C4-2B (cell line): ENCODE data around the gene SLC27A2.
A peak's percentile ranks its signal among the peaks of the same experiment; 100 is the strongest.

Experiments used
- H3K27ac ChIP-seq: fragments of 450-650 bp; 2 replicates; pipeline ENCODE4 v1.5.1; 2017
- ZFX ChIP-seq: fragments of 450-650 bp; IDR thresholded peaks from 2 replicates; pipeline ENCODE4 v1.6.1; 2017
- TF ChIP-seq, protein P1 (sequence below): fragments of 450-650 bp; conservative IDR thresholded peaks from 2 replicates; pipeline ENCODE4 v1.5.1; 2017; ENCODE audit warnings: mild to moderate bottlenecking

Gene SLC27A2

DNA sequence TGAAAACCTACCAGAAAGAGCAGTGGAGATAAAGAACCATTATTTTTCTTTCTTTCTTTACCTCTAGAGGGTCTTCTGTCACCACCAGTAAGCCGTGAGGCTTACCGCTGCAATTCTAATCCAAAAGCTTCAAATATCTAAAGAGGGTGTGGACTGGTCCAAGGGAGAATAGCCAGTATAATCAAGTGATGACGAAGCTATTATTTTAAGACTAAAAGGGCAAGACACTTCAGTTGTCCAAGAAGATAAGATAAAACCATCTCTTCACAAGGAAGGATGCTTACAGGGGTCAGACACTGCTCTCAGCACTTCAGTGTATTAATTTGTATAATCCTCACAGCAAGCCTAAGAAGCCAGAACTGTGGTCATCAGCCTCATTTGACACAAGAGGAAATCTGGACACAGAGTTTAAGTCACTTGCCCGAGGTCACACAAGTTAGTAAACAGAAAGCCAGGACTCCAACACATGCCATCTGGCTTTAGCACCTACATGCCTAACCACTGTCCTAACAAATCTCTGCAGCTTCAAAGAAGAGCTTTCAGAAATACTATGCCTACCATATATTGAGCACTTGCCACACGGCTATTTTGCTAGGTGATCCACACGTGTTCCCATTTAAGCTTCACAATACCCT is 68.9 kb downstream of the SLC27A2 start:
- TF ChIP-seq, protein P1, sequence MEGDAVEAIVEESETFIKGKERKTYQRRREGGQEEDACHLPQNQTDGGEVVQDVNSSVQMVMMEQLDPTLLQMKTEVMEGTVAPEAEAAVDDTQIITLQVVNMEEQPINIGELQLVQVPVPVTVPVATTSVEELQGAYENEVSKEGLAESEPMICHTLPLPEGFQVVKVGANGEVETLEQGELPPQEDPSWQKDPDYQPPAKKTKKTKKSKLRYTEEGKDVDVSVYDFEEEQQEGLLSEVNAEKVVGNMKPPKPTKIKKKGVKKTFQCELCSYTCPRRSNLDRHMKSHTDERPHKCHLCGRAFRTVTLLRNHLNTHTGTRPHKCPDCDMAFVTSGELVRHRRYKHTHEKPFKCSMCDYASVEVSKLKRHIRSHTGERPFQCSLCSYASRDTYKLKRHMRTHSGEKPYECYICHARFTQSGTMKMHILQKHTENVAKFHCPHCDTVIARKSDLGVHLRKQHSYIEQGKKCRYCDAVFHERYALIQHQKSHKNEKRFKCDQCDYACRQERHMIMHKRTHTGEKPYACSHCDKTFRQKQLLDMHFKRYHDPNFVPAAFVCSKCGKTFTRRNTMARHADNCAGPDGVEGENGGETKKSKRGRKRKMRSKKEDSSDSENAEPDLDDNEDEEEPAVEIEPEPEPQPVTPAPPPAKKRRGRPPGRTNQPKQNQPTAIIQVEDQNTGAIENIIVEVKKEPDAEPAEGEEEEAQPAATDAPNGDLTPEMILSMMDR: no peak
- no peak for TF ChIP-seq ZFX
- H3K27ac ChIP-seq: no peak overlapping the region

DNA sequence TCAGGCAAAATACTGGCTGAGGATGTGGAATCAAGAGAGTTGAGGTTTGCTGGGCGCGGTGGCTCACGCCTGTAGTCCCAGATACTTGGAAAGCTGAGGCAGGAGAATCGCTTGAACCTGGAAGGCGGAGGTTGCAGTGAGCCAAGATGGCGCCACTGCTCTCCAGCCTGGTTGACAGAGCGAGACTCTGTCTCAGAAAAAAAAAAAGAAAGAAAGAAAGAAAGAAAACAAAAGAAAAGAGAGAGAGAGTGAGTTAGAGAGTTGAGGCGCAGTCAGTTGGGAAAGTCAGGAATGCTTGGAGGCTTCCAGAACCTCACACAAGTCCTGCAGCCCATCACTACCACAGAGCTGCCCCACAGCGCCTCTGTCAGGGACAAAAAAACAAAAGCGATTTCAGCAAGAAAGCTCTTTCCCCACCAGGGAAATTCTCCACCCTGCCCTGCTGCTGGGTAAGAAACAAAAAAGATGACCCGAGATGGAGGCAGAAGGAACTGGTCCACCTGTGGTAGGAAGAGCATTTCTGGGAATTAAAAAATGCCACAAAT is 69.7 kb downstream of the SLC27A2 start:
- no peak overlapping the region for H3K27ac ChIP-seq
- TF ChIP-seq ZFX: no peak
- TF ChIP-seq, protein P1: no peak

DNA sequence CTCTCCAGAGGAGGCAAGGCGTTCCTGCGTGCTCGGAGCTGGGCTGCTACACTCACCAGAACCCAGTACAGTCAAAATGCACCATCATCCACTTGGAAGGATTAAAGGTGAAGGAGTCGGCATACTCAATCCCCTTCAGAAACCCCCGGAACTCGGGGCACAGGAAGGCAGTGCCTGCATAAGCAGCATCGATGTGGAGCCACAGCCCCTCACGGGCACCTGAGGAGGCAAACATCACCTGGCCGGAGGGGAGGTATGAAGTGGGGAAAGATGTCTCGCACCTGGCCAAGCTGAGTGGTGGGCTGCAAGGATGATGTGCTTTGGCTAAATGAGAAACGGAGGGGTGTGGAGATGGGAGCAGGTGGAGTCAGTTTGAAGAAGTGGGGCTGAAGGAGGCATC is 70.6 kb downstream of the SLC27A2 start:
- TF ChIP-seq, protein P1: no peak
- TF ChIP-seq ZFX: no peak
- no peak overlapping the region for H3K27ac ChIP-seq

DNA sequence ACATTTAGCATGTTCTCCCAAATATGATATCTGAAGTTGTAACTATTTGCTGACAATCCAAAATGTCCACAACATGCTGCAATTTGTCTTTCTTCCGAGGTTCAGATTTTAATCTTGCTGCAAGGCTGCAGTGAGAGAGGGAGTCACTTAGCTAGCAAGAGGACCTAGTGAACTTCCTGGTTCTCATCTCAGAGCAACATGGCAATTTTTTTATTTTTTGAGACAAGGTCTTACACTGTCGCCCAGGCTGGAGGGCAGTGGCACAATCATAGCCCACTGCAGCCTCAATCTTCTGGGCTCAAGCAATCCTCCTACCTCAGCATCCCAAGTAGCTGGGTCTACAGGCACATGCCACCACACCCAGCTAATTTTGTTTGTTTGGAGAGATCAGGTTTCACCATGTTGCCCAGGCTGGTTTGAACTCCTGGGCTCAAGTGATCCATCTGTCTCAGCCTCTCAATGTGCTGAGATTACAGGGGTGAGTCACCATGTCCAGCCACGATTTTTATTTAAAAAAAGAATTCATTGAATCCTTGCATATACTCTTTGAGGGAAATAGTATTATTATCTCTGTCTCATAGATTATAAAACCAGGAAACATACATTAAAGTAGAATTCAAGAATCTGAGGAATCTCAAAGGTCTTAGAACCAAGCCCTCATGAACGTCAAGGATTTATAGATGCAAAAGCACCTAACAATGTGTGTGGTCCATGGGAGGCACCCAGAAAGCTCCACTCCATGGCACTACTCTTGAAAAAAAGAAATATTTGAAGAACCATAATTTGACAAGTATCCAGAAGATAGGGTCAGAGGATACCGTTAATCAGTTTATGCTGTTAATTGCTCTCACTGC is 74.4 kb downstream of the SLC27A2 start:
- peak overlapping the region; percentile 67; the same call in 1 of the 2 replicates for H3K27ac ChIP-seq
- TF ChIP-seq, protein P1: no peak
- no peak for TF ChIP-seq ZFX

DNA sequence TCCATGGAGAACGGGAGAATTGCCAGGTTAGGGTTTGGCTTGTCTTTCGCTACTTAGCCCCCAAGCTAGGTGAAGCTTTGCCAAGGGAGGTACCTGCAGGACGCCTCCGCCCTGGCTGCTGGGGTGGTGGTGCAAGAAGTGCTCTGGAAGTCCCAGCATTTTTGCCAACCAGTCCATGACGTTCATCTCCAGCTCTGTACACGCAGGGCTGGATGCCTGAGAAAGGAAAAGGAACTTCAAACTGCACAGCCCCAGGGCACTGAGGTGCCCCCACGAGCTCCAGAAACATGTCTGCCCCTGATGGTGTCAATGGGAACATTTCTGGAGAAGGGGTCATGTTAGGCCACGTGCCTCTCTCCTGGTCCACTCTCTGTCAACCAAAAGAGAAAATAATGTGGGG is 75.3 kb downstream of the SLC27A2 start:
- H3K27ac ChIP-seq: peak overlapping the region; percentile 67
- TF ChIP-seq, protein P1: no peak
- TF ChIP-seq ZFX: no peak

DNA sequence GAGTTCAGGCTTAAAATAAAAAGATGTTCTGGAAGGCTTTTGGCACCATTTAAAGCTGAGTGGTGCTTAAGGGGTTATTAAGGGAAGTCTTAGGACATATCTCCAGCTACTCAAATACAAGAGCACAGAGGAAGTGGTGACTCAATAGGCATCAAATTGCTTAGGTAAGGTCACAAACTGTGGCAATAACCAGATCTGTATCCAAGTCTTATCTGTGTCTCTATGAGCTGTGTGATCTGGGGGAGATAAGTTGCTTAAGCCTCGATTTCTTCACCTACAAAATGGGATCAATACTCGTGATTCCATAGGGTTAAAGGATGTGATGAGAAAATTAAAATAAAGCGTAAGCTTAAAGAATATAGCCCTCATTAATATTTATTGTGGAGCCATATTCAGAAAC is 75.9 kb downstream of the SLC27A2 start:
- TF ChIP-seq, protein P1: no peak
- TF ChIP-seq ZFX: no peak
- peak overlapping the region; percentile 71 for H3K27ac ChIP-seq

DNA sequence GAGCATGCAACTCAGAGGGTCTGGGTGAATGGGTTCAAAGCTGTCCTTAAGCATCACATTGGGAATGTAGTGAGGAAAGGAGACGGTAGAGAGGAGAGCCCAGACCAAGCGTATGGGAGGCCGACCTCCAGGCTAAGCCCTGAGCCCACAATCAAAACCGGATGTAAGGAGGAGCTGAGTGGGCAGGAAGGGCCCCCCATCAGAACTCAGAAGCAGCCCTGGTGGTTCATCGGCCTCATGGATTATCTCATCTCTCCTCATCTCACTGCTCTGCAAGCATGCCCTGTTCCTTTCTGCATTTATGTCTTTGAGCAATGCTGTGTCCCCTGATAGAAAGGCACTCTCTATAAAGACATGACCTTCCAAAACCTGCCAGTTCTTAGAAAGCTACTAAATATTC is 77.3 kb downstream of the SLC27A2 start:
- no peak for TF ChIP-seq ZFX
- TF ChIP-seq, protein P1: no peak

More for the DNA sequence above, 77.3 kb downstream of the SLC27A2 start:
- H3K27ac ChIP-seq: no peak overlapping the region
